Measurements from ENCODE around the gene RGS8.

GRCh38 chr1:182731852-182732575 is 47.6 kb upstream of the RGS8 start:
- no peak for TF ChIP-seq POLR2A (IDR thresholded peaks at IDR 0.05; ENCODE audit: low read length)
- no peak for TF ChIP-seq GATA1 (IDR thresholded peaks at IDR 0.05; ENCODE audit: low read depth, low read length)
